ENCODE results near the gene GANC. TPM values are rescaled to one million over a fixed set of nuclear protein-coding genes. Genes with fewer than 3 reads are reported as not detected.
"Not testable (repeated sequence)": the region's sequence is repeated elsewhere in the genome, so short reads cannot be mapped to it uniquely, and the experiment has no call there.

The GANC gene
- total RNA-seq, 4 donors from 2014 or later = 20.8 to 63.5 (median 35.3) TPM

- no peak for DNase-seq
- Histone ChIP-seq H3K4me3 (no peak overlapping the region), H3K36me3 (peaks cover 0 to 40% (median 0%) of the 10 kb centered on the region in 3 donors), H3K9me3 (no peaks in the 10 kb centered on the region), H3K27ac (no peak overlapping the region), H3K4me1 (peaks cover 0 to 9% (median 0%) of the 10 kb centered on the region in 4 donors), H3K27me3 (no peaks in the 10 kb centered on the region)
- TF ChIP-seq CTCF (IDR thresholded peaks at IDR 0.05) (no peak), POLR2A (IDR thresholded peaks at IDR 0.05) (no peak)
Measured at GRCh38 chr15:42287931-42288330, 14.9 kb downstream of the GANC start.

GRCh38 chr15:42289166-42289565, 16.2 kb downstream of the GANC start:
- Histone ChIP-seq H3K36me3 (peaks cover 0 to 42% (median 0%) of the 10 kb centered on the region in 3 donors), H3K27me3 (no peaks in the 10 kb centered on the region), H3K9me3 (no peaks in the 10 kb centered on the region), H3K27ac (no peak overlapping the region), H3K4me3 (no peak overlapping the region), H3K4me1 (peaks cover 0 to 9% (median 0%) of the 10 kb centered on the region in 4 donors)
- DNase-seq = no peak
- no peak for TF ChIP-seq CTCF (IDR thresholded peaks at IDR 0.05)
- no peak for TF ChIP-seq POLR2A (IDR thresholded peaks at IDR 0.05)

- not testable (repeated sequence) for DNase-seq, H3K9me3 ChIP-seq, H3K27me3 ChIP-seq, H3K4me3 ChIP-seq, H3K4me1 ChIP-seq, H3K27ac ChIP-seq
- peaks cover 0 to 10% (median 0%) of the 10 kb centered on the region in 3 donors for H3K36me3 ChIP-seq
Measured at GRCh38 chr15:42301004-42301403, 28.0 kb downstream of the GANC start.

GRCh38 chr15:42306681-42307080, 33.7 kb downstream of the GANC start:
- H3K4me3 ChIP-seq = no peak overlapping the region
- TF ChIP-seq POLR2A (IDR thresholded peaks at IDR 0.05) (no peak), CTCF (IDR thresholded peaks at IDR 0.05) (no peak)
- H3K36me3 ChIP-seq = peaks cover 0 to 41% (median 2%) of the 10 kb centered on the region in 3 donors
- no peak overlapping the region for H3K27ac ChIP-seq
- H3K9me3 ChIP-seq = no peaks in the 10 kb centered on the region
- no peaks in the 10 kb centered on the region for H3K4me1 ChIP-seq
- no peaks in the 10 kb centered on the region for H3K27me3 ChIP-seq
- DNase-seq = no peak

GRCh38 chr15:42313463-42313862, 40.5 kb downstream of the GANC start:
- Histone ChIP-seq H3K4me1 (no peaks in the 10 kb centered on the region), H3K36me3 (peaks cover 0 to 22% (median 2%) of the 10 kb centered on the region in 3 donors), H3K4me3 (no peak overlapping the region), H3K27me3 (no peaks in the 10 kb centered on the region), H3K27ac (no peak overlapping the region), H3K9me3 (no peaks in the 10 kb centered on the region)
- no peak for DNase-seq
- TF ChIP-seq POLR2A (IDR thresholded peaks at IDR 0.05) (no peak), CTCF (IDR thresholded peaks at IDR 0.05) (no peak)

GRCh38 chr15:42314818-42315217, 41.8 kb downstream of the GANC start:
- Histone ChIP-seq H3K9me3 (no peaks in the 10 kb centered on the region), H3K27me3 (no peaks in the 10 kb centered on the region), H3K36me3 (peaks cover 0 to 12% (median 2%) of the 10 kb centered on the region in 3 donors), H3K27ac (no peak overlapping the region), H3K4me3 (no peak overlapping the region), H3K4me1 (no peaks in the 10 kb centered on the region)
- DNase-seq = no peak
- TF ChIP-seq CTCF (IDR thresholded peaks at IDR 0.05) = no peak
- no peak for TF ChIP-seq POLR2A (IDR thresholded peaks at IDR 0.05)
